Fibroblast of the aortic adventitia (primary cell): Measurements from ENCODE around the gene PARL. TPM values are rescaled to one million over a fixed set of nuclear protein-coding genes. Genes with fewer than 3 reads are reported as not detected.

Experiments used
- DNase-seq: peaks from one replicate; pipeline ENCODE4 v3.0.0-alpha.2; 2010; ENCODE audit warnings: low read depth
- H3K4me3 ChIP-seq: 2 replicates; pipeline ENCODE4 v1.5.1; 2011; ENCODE audit warnings: low read depth, mild to moderate bottlenecking, control low read depth, low read length, moderate library complexity
- total RNA-seq: library from RNA; depleted of rRNA; stranded (reverse); fragments of >200 nt; gene quantifications from 2 replicates; pipeline ENCODE4 v1.2.3, GENCODE V29; 2012; ENCODE audit warnings: low replicate concordance
- TF ChIP-seq, protein P1 (sequence below): IDR thresholded peaks from 2 replicates; pipeline ENCODE4 v1.5.1; 2011; ENCODE audit warnings: mild to moderate bottlenecking, low read length, control low read depth, inconsistent platforms; ENCODE audit not compliant: insufficient read depth

The PARL gene
- total RNA-seq, 1 donor = 32.7 TPM

DNA sequence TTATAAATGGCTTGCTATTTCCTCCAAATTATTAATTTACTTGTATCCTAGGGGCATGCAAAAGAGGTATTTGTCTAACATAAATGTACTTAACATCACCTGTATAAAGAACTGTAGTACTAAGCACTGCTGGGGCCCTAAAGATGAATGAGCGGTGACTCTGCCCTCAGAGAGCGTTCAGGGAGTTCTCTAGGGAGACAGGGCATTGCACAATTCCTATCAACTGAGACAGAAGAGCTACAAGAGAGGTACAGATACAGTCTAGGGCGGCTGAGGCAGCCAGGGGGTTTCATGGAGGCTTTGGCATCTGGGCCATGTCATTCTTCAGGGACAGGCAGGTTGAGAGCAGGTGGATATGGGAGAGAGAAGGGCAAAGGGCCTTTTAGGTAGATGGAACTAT is 39.9 kb upstream of the PARL start:
- DNase-seq = no peak
- no peak overlapping the region for H3K4me3 ChIP-seq
- TF ChIP-seq, protein P1, sequence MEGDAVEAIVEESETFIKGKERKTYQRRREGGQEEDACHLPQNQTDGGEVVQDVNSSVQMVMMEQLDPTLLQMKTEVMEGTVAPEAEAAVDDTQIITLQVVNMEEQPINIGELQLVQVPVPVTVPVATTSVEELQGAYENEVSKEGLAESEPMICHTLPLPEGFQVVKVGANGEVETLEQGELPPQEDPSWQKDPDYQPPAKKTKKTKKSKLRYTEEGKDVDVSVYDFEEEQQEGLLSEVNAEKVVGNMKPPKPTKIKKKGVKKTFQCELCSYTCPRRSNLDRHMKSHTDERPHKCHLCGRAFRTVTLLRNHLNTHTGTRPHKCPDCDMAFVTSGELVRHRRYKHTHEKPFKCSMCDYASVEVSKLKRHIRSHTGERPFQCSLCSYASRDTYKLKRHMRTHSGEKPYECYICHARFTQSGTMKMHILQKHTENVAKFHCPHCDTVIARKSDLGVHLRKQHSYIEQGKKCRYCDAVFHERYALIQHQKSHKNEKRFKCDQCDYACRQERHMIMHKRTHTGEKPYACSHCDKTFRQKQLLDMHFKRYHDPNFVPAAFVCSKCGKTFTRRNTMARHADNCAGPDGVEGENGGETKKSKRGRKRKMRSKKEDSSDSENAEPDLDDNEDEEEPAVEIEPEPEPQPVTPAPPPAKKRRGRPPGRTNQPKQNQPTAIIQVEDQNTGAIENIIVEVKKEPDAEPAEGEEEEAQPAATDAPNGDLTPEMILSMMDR = no peak

DNA sequence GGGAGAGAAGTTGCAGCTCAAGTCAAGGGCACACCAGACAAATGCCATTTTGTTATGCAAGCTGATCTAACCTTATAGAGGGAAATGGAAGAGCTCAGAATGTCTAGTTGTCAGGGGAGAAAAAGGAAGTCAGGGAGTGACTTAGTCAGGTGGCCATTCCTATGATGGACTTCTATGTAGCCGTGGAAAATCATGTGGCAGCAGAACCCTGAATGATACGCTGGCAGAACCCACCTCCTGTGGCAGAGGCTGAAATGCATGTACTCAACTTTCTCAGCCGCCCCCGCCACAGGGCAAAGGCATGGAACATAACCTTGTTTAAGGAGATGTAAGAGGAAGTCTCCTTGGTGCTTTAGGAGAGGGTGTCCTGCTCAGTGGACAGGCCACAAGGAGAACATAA is 37.7 kb upstream of the PARL start:
- H3K4me3 ChIP-seq = no peak overlapping the region
- TF ChIP-seq, protein P1 = no peak
- no peak for DNase-seq

DNA sequence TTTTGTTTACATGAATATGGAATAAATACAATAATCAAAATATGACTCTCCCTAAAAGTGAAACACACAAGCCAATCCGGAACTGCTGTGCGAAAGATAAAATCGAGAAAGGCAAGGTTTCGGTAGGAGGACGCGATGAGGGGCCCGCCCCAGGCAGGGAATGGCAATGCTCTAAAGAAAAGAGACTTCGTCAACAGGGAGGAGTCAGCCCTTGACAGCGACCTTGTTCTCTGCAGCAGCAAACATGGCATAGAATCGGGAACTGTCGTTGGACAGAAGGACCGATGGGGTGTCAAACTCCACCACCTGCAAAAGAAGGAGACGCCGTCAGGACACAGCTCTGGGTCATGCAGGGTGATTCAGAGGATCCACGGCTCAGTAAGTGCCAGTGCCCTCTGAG is 36.4 kb upstream of the PARL start:
- TF ChIP-seq, protein P1 = no peak
- H3K4me3 ChIP-seq = no peak overlapping the region
- no peak for DNase-seq

DNA sequence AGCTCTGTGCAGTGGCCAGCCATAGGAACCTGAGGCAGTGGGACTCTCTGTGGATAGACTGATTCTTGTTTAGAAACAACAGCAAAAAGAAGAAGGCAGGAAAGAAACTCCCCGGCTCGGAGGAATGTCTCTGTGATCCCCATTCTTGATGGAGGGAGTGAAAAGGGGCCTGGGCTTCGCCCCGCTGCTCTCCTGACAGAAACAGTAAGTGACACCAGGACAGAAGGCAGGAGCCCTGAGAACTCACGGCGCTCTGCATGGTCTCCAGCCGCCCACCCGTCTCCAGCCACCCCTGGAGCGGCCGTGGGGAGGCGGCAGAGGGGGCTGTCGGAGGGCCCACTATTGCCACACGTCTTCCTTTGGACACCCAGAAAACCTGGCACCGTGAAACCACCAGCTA is 35.7 kb upstream of the PARL start:
- H3K4me3 ChIP-seq = no peak overlapping the region
- TF ChIP-seq, protein P1 = no peak
- no peak for DNase-seq

DNA sequence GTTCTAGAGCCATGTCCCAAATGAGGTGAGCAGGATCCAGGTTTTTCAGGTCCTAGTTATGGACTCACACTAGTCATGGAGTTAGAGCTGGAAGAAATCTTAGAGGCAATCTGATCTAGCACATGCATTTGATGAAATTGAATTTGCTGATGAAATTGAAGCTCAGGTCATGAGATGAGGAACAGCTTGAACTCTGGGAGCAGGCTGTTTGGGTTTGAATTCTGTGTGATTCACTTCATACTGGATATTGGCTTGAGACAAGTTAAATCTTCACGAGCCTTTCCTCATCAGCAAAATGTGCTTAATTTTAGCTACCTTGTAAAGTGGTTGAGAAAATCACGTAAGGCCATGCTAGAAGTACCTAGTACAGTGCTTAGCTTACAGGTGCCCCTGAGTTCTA is 33.5 kb upstream of the PARL start:
- TF ChIP-seq, protein P1 = no peak
- H3K4me3 ChIP-seq = no peak overlapping the region
- no peak for DNase-seq

DNA sequence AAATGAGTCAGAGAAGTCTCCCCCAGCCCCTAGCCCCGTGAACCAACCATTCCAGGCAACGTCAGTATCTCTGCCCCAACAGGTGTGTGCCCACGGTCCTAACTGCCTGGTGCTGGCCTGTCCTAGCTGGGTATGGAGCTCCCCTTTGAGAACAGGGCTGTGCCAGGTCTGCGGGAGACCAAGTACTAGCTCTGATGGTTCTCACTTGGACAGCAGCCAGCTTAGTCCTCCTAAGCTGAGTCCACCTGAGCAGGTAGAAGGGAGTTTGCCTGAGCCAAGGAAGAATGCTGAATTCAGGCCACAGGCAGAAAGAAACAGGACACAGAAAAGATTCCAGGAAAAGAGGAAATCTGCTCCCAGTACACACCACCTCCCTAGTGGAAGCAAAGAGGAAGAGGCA is 33.1 kb upstream of the PARL start:
- TF ChIP-seq, protein P1 = no peak
- DNase-seq = no peak
- no peak overlapping the region for H3K4me3 ChIP-seq

DNA sequence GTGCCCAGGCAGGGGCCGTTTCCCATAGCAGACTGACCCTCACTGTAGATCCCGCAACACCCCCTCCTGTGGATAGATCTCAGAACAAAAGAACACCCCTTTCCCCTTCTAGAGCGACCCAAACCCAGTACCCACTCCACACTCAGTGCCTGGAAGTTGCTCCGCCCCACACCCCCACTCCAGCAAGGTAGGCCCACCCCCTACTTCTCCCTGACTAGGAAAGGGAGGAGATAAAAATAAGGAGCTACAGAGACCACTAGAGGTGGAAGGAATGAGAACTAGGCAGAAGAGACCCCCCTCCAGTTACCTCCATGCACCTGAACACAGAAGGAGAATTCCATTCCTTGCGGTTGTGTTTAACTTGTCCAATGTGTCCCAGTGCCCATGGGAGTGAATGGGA is 30.2 kb upstream of the PARL start:
- no peak for DNase-seq
- no peak overlapping the region for H3K4me3 ChIP-seq
- TF ChIP-seq, protein P1 = no peak
